Naive thymus-derived CD8-positive, alpha-beta T cell (primary cell): Measurements from ENCODE around the gene GORAB. TPM values are rescaled to one million over a fixed set of nuclear protein-coding genes. Genes with fewer than 3 reads are reported as not detected.

Experiments
- ATAC-seq, 2 donors: fragments of 150-1000 bp; cut with Tn5 transposase in 1 of 2; sonication (Bioruptor Pico), chemical (Tn5 transposase) in 1 of 2; 1 replicate in 1 of 2; 2 replicates in 1 of 2; pipeline ENCODE4 v1.10.0; 2021; ENCODE audit warnings: mild to moderate bottlenecking in 2 of 2, moderate library complexity in 2 of 2
- POLR2A ChIA-PET: fragments of 350-600 bp; sonication (Branson Sonifier 250); formaldehyde crosslinking; loops from one replicate; lab custom pipeline; 2021; ENCODE audit warnings: antibody characterized with exemption; lab: Charles Lee
- DNase-seq, 10 donors: peaks; one replicate each; pipeline versions ENCODE4 v3.0.0 to v3.0.0-alpha.2; 2020 to 2022
- H3K27ac Mint-ChIP-seq, 10 donors: one replicate each; pipeline ENCODE4 v1.8.0; 2020 to 2022; ENCODE audit warnings: mild to moderate bottlenecking in 10 of 10, mixed read lengths in 10 of 10, moderate library complexity in 4 of 10, inconsistent platforms in 1 of 10
- H3K27me3 Mint-ChIP-seq, 5 donors: one replicate each; pipeline ENCODE4 v1.8.0; 2021 to 2022; ENCODE audit warnings: mixed read lengths in 5 of 5
- H3K36me3 Mint-ChIP-seq, 3 donors: one replicate each; pipeline ENCODE4 v1.8.0; 2020 to 2022; ENCODE audit warnings: mixed read lengths in 3 of 3, mild to moderate bottlenecking in 2 of 3, inconsistent platforms in 1 of 3
- H3K4me1 Mint-ChIP-seq, 4 donors: one replicate each; pipeline ENCODE4 v1.8.0; 2021 to 2022; ENCODE audit warnings: mixed read lengths in 4 of 4
- H3K4me3 Mint-ChIP-seq, 10 donors: one replicate each; pipeline ENCODE4 v1.8.0; 2020 to 2022; ENCODE audit warnings: mild to moderate bottlenecking in 10 of 10, mixed read lengths in 10 of 10, moderate library complexity in 6 of 10, inconsistent platforms in 1 of 10
- H3K9me3 Mint-ChIP-seq, 9 donors: one replicate each; pipeline ENCODE4 v1.8.0; 2020 to 2022; ENCODE audit warnings: mixed read lengths in 9 of 9, mild to moderate bottlenecking in 3 of 9, inconsistent platforms in 1 of 9, moderate library complexity in 1 of 9
- polyA plus RNA-seq, 3 donors: library from polyadenylated mRNA; unstranded; fragments of 300-500 nt; fragmentation: Illumina TruSeq; gene quantifications; one replicate each; pipeline ENCODE4 v1.2.3, GENCODE V29; 2021
- total RNA-seq, 8 experiments: library from RNA in 2 of 8; stranded (reverse) in 2 of 8; gene quantifications; one replicate each; pipeline ENCODE4 v1.2.3 and lab custom pipeline; 2021 to 2026

GORAB gene
- total and polyA plus RNA-seq, 5 experiments from 2014 or later = 1.9 to 31.3 (median 5.2) TPM

GRCh38 chr1:170545476-170545875, 13.5 kb downstream of the GORAB start:
- Mint-ChIP-seq H3K4me3 (no peak overlapping the region), H3K4me1 (peaks cover 0 to 5% (median 2%) of the 10 kb centered on the region in 4 donors), H3K36me3 (peaks cover 36 to 90% (median 65%) of the 10 kb centered on the region in 3 donors), H3K27ac (no peak overlapping the region), H3K9me3 (peaks cover 0 to 2% (median 0%) of the 10 kb centered on the region in 9 donors), H3K27me3 (no peaks in the 10 kb centered on the region)
- DNase-seq = no peak
- POLR2A ChIA-PET = no interaction called here
- no peak for ATAC-seq

GRCh38 chr1:170547255-170547654, 15.3 kb downstream of the GORAB start:
- no peak for ATAC-seq
- Mint-ChIP-seq H3K27me3 (no peaks in the 10 kb centered on the region), H3K9me3 (peaks cover 0 to 2% (median 0%) of the 10 kb centered on the region in 9 donors), H3K27ac (no peak overlapping the region), H3K4me1 (peaks cover 0 to 4% (median 1%) of the 10 kb centered on the region in 4 donors), H3K4me3 (no peak overlapping the region), H3K36me3 (peaks cover 36 to 90% (median 60%) of the 10 kb centered on the region in 3 donors)
- no peak for DNase-seq
- POLR2A ChIA-PET = no interaction called here

GRCh38 chr1:170548497-170548896, 16.5 kb downstream of the GORAB start:
- Mint-ChIP-seq H3K27me3 (no peaks in the 10 kb centered on the region), H3K4me1 (peaks cover 0 to 4% (median 1%) of the 10 kb centered on the region in 4 donors), H3K36me3 (peaks cover 31 to 86% (median 61%) of the 10 kb centered on the region in 3 donors), H3K4me3 (no peak overlapping the region), H3K9me3 (peaks cover 0 to 2% (median 0%) of the 10 kb centered on the region in 9 donors), H3K27ac (no peak overlapping the region)
- POLR2A ChIA-PET = no interaction called here
- DNase-seq (no peak), ATAC-seq (no peak)

GRCh38 chr1:170555370-170555769, 23.4 kb downstream of the GORAB start:
- Mint-ChIP-seq H3K27me3 (no peaks in the 10 kb centered on the region), H3K4me3 (no peak overlapping the region), H3K9me3 (peaks cover 0 to 18% (median 12%) of the 10 kb centered on the region in 9 donors), H3K36me3 (peaks cover 13 to 39% (median 38%) of the 10 kb centered on the region in 3 donors), H3K4me1 (peaks cover 0 to 2% (median 0%) of the 10 kb centered on the region in 4 donors), H3K27ac (peak overlapping the region in 1 of 10 donors; percentile 6)
- POLR2A ChIA-PET = no interaction called here
- ATAC-seq = no peak
- DNase-seq = no peak

GRCh38 chr1:170556917-170557316, 25.0 kb downstream of the GORAB start:
- H3K4me3 Mint-ChIP-seq = no peak overlapping the region
- DNase-seq (no peak), ATAC-seq (no peak)
- POLR2A ChIA-PET = no interaction called here
- H3K4me1 Mint-ChIP-seq = peaks cover 0 to under 1% (median 0%) of the 10 kb centered on the region in 4 donors
- peaks cover 0 to 23% (median 12%) of the 10 kb centered on the region in 9 donors for H3K9me3 Mint-ChIP-seq
- no peak overlapping the region for H3K27ac Mint-ChIP-seq
- peaks cover 11 to 36% (median 23%) of the 10 kb centered on the region in 3 donors for H3K36me3 Mint-ChIP-seq
- no peaks in the 10 kb centered on the region for H3K27me3 Mint-ChIP-seq

- H3K27ac Mint-ChIP-seq = no peak overlapping the region
- H3K9me3 Mint-ChIP-seq = peaks cover 0 to 27% (median 12%) of the 10 kb centered on the region in 9 donors
- peaks cover 10 to 25% (median 13%) of the 10 kb centered on the region in 3 donors for H3K36me3 Mint-ChIP-seq
- POLR2A ChIA-PET = no interaction called here
- peaks cover 2 to 15% (median 8%) of the 10 kb centered on the region in 4 donors for H3K4me1 Mint-ChIP-seq
- no peak for DNase-seq
- no peak overlapping the region for H3K4me3 Mint-ChIP-seq
- no peak for ATAC-seq
- peaks cover 0 to 4% (median 0%) of the 10 kb centered on the region in 5 donors for H3K27me3 Mint-ChIP-seq
These were observed 26.8 kb downstream of the GORAB start for GRCh38 chr1:170558731-170559130.

GRCh38 chr1:170559166-170559565, 27.2 kb downstream of the GORAB start:
- DNase-seq (no peak), ATAC-seq (no peak)
- Mint-ChIP-seq H3K4me1 (peaks cover 2 to 15% (median 8%) of the 10 kb centered on the region in 4 donors), H3K27ac (no peak overlapping the region), H3K36me3 (peaks cover 10 to 24% (median 12%) of the 10 kb centered on the region in 3 donors), H3K27me3 (peaks cover 0 to 6% (median 1%) of the 10 kb centered on the region in 5 donors), H3K9me3 (peaks cover 0 to 27% (median 12%) of the 10 kb centered on the region in 9 donors), H3K4me3 (no peak overlapping the region)
- POLR2A ChIA-PET = no interaction called here

GRCh38 chr1:170560681-170561285, 28.8 kb downstream of the GORAB start:
- Mint-ChIP-seq H3K36me3 (peaks cover 2 to 22% (median 10%) of the 10 kb centered on the region in 3 donors), H3K27ac (no peak overlapping the region), H3K27me3 (peaks cover 1 to 11% (median 8%) of the 10 kb centered on the region in 5 donors), H3K4me3 (no peak overlapping the region), H3K9me3 (peaks cover 0 to 27% (median 12%) of the 10 kb centered on the region in 9 donors), H3K4me1 (peaks cover 2 to 15% (median 8%) of the 10 kb centered on the region in 4 donors)
- ATAC-seq = no peak
- DNase-seq = no peak
- POLR2A ChIA-PET = no interaction called here

- POLR2A ChIA-PET = no interaction called here
- Mint-ChIP-seq H3K9me3 (peaks cover 0 to 27% (median 12%) of the 10 kb centered on the region in 9 donors), H3K27ac (peak overlapping the region in 1 of 10 donors; percentile 67), H3K36me3 (peaks cover 2 to 19% (median 10%) of the 10 kb centered on the region in 3 donors), H3K4me3 (peak overlapping the region in 1 of 10 donors; percentile 19), H3K27me3 (peaks cover 1 to 21% (median 10%) of the 10 kb centered on the region in 5 donors), H3K4me1 (peaks cover 2 to 15% (median 8%) of the 10 kb centered on the region in 4 donors)
- ATAC-seq (no peak), DNase-seq (no peak)
These were observed 30.8 kb downstream of the GORAB start for GRCh38 chr1:170562646-170563338.

GRCh38 chr1:170567214-170567613, 35.2 kb downstream of the GORAB start:
- POLR2A ChIA-PET = no interaction called here
- ATAC-seq = no peak

GRCh38 chr1:170568197-170568596, 36.2 kb downstream of the GORAB start:
- H3K27ac Mint-ChIP-seq = no peak overlapping the region
- H3K9me3 Mint-ChIP-seq = peaks cover 4 to 35% (median 19%) of the 10 kb centered on the region in 9 donors
- DNase-seq = no peak
- POLR2A ChIA-PET = no interaction called here
- H3K27me3 Mint-ChIP-seq = peaks cover 7 to 56% (median 16%) of the 10 kb centered on the region in 5 donors
- H3K36me3 Mint-ChIP-seq = peaks cover 0 to 24% (median 2%) of the 10 kb centered on the region in 3 donors
- H3K4me1 Mint-ChIP-seq = peaks cover 0 to 5% (median 3%) of the 10 kb centered on the region in 4 donors
- H3K4me3 Mint-ChIP-seq = no peak overlapping the region
- ATAC-seq = no peak

More at GRCh38 chr1:170567214-170567613, 35.2 kb downstream of the GORAB start:
- DNase-seq = no peak
- no peak overlapping the region for H3K27ac Mint-ChIP-seq
- peaks cover 6 to 53% (median 17%) of the 10 kb centered on the region in 5 donors for H3K27me3 Mint-ChIP-seq
- H3K9me3 Mint-ChIP-seq = peaks cover 2 to 26% (median 17%) of the 10 kb centered on the region in 9 donors
- no peak overlapping the region for H3K4me3 Mint-ChIP-seq
- peaks cover 0 to 21% (median 2%) of the 10 kb centered on the region in 3 donors for H3K36me3 Mint-ChIP-seq
- H3K4me1 Mint-ChIP-seq = peaks cover 2 to 15% (median 8%) of the 10 kb centered on the region in 4 donors

- no peak overlapping the region for H3K27ac Mint-ChIP-seq
- ATAC-seq (no peak), DNase-seq (no peak)
- H3K4me1 Mint-ChIP-seq = no peaks in the 10 kb centered on the region
- peaks cover 0 to 20% (median 9%) of the 10 kb centered on the region in 9 donors for H3K9me3 Mint-ChIP-seq
- peaks cover 0 to 5% (median 0%) of the 10 kb centered on the region in 3 donors for H3K36me3 Mint-ChIP-seq
- no peak overlapping the region for H3K4me3 Mint-ChIP-seq
- POLR2A ChIA-PET = no interaction called here
- H3K27me3 Mint-ChIP-seq = peaks cover 14 to 38% (median 16%) of the 10 kb centered on the region in 5 donors
These were observed 45.0 kb downstream of the GORAB start for GRCh38 chr1:170576980-170577379.

- Mint-ChIP-seq H3K4me1 (no peaks in the 10 kb centered on the region), H3K36me3 (no peaks in the 10 kb centered on the region), H3K4me3 (no peak overlapping the region), H3K27ac (no peak overlapping the region), H3K27me3 (peaks cover 8 to 32% (median 15%) of the 10 kb centered on the region in 5 donors), H3K9me3 (peaks cover 0 to 9% (median 2%) of the 10 kb centered on the region in 9 donors)
- POLR2A ChIA-PET = no interaction called here
- ATAC-seq = no peak
- DNase-seq = no peak
These were observed 46.4 kb downstream of the GORAB start for GRCh38 chr1:170578359-170578758.
